ENCODE data around the gene DAPK1.

The DAPK1 gene

GRCh38 chr9:87570000-87570908 lies 72.6 kb downstream of the DAPK1 start:
- no peak for DNase-seq

- DNase-seq = no peak
Measured at GRCh38 chr9:87572719-87573118, 75.1 kb downstream of the DAPK1 start.

DNA sequence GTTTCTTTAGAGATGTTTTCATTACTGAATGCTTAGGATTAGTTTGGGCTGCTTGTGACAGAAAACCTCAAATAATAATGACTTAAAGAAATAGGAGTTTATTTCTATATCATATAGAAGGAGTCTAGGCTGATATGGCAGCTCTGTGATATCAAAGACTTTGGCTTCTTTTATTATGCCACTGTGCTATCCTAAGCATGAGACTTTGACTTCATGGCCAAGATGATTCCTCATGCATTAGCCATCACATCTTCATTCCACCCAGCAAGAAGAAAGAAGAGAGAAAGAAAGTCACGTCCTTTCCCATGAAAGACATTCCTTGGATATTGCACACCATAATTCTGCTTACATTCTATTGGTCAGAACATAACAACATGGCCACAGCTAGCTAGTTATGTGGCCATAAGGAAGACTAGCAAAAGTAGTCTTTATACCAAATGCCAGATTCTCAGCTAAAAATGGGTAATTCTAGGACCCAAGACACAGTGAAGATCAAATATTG lies 76.2 kb downstream of the DAPK1 start:
- no peak for DNase-seq

- no peak for DNase-seq
Measured at GRCh38 chr9:87577746-87578145, 80.1 kb downstream of the DAPK1 start.

- DNase-seq = no peak
Measured at GRCh38 chr9:87578625-87579024, 81.0 kb downstream of the DAPK1 start.

GRCh38 chr9:87579781-87580541 lies 82.3 kb downstream of the DAPK1 start:
- DNase-seq = no peak

DNA sequence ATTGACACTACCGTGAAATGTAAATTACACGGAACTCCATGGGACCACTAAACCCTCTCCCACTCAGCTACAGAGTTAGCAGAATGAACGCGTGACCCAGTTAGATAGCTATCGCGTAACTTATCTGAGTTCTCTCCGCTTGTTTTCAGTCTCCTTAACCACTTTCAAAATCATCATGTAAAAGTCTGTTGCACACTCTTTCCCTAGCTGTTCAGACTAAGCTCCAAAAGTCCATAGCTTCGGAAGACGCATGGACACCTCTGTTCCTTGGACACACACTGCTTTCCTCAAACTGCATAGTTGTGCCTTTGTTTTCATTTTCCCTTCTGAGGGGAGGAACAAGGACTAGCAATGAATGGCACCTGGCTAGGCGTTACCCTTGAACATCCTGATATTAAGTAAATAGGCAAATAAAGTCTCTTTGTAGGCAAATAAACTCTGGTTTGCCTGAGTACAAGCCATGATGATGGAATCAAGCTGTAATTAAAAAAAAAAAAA lies 83.3 kb downstream of the DAPK1 start:
- no peak for DNase-seq

DNA sequence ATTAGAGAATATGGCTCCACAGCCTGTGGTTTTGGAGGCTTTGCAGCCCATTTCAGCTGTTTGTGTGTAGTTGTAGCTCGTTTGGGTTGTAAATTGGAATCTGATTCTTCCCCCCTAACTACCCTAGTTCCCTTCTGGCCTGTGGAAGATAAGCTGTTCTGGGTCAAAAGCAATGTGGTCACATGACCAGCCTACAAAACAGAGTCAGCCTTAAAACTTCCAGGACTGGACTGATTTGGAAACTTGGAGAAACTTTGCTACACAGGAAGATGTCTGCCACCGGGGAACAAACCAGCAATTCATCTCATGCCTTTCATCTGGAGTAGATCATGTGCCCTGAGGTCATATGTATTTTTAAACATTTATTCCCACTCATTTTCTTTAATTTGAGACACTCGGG lies 83.8 kb downstream of the DAPK1 start:
- DNase-seq = no peak

DNA sequence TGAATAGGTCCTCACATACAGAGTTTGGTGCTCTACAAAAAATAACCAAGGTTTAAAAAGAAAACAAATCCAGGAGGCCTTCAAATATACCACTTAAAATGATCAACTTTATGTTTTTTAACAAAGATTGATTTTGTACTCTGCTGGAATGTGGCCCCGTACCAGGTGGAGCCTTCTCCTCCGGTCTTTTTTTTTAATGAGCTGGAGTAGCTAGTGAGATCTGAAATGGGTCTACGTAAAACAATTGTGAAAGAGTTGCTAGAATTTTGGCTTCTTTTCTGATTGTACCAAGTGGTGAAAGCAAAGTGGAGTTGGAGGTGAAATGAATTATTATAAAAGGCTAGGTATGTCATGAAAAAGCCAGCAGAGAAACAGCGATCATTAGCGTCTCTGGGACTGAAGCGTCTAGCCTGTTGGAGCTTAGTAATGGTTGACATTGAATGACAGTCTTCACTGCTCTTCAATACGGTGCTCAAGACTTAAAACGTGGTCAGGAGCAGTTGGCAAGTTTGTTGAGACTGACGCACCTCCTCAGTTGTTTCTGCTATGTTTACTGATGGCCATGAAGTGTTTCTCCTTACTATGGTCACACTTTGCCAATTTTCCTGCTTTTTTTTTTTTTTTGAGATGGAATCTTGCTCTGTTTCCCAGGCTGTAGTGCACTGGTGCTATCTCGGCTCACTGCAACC lies 84.4 kb downstream of the DAPK1 start:
- DNase-seq = no peak

GRCh38 chr9:87584326-87584725 lies 86.7 kb downstream of the DAPK1 start:
- DNase-seq = no peak

DNA sequence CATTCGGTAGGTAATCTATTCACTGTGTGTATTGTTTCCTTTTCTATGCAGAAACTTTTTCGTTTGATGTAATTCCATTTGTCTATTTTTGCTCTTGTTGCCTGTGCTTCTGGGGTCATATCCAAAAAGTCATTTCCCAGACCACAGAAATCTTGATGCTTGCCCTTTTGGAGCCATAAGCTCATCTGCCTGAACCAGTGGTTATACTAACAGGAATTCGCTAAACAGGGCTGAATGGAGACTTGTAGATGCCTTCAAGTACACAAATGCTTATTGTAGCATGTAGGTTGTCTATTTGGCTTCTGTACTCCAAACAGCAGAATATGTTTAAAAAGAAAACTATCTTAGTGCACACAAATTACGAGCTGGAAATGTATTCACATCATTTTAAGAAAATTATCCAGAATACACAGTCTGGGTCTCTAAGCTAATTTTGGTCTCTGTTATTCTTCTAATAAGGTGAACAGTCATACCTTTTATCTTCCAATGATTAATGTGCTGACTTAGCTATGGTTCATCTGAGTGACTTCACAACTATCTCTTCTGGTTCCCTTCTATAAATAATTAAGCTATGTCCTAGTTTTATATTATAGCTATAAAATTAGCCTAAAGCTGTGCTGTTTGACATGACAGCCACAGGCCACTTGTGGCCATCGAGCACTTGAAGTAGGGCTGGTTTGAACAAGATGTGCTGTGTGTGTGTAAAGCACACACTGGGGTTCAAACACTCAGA lies 87.6 kb downstream of the DAPK1 start:
- no peak for DNase-seq

GRCh38 chr9:87586731-87587355 lies 89.2 kb downstream of the DAPK1 start:
- no peak for DNase-seq

- DNase-seq = no peak
Measured at GRCh38 chr9:87587356-87587745, 89.7 kb downstream of the DAPK1 start.

DNA sequence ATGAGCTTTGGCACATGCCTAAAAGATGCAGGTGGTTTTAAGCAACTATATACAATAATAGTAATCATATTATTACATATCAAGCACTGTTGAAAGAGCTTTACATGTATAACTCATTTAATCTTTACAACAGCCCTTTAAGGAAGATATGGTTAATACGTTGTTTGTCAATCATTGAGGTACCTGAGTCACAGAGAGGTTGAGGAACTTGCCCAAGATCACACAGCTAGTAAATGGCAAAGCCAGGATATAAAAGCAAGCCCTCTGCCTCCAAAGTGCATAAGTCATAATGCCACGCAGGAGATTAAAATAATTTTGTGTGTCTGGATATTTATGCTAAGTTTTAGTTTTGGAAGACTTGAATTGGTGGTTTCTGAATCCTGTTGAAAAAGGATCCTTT lies 90.2 kb downstream of the DAPK1 start:
- DNase-seq = no peak

GRCh38 chr9:87588339-87588738 lies 90.7 kb downstream of the DAPK1 start:
- DNase-seq = no peak

GRCh38 chr9:87590996-87591395 lies 93.3 kb downstream of the DAPK1 start:
- no peak for DNase-seq

- DNase-seq = no peak
Measured at GRCh38 chr9:87592554-87593358, 95.1 kb downstream of the DAPK1 start.

GRCh38 chr9:87593359-87593980 lies 95.8 kb downstream of the DAPK1 start:
- DNase-seq = no peak

DNA sequence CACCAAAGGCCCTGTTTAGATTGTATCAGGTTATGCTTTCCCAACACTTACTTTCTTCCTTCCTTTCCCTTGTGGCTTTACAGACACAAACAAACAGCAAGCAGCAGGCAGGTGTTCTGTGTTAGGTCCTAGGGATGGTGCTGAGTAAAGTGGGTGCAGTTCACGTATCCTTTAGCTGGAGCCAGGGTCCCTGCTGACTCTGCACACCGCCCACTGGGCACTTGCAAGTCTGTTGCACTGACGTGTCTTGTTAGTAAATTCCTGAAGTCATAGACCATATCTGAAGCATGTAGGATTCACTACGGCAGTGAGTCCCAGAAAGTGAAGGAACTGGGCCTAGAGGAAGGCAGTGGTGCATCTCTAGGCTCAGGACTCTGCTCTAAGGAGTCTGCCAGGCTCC lies 96.5 kb downstream of the DAPK1 start:
- no peak for DNase-seq

DNA sequence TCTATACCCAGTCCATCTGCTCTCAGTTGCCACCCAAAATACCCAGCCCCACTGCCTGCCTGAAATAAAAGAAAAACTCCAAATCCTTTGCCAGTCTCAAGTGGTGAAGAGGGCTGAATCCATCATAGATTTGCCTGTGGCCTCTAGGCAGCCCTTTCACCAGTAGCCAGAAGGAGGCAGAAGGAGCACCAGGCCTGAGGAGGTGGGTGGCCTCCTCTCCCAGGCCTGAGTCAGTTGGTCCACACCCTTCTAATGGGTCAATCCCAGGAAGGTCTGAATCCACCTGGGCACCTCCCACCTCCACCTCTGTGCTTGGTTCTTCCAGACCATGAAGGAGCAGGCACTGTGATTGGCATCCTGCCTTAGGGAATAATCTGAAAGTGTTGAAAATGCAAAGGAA lies 97.0 kb downstream of the DAPK1 start:
- no peak for DNase-seq

Measured in C1 segment of cervical spinal cord (tissue), 14 donors.